ENCODE data around the gene GPX3. TPM values are rescaled to one million over a fixed set of nuclear protein-coding genes. Genes with fewer than 3 reads are reported as not detected.
A peak's percentile ranks its signal among the peaks of the same experiment; 100 is the strongest.

The GPX3 gene
- total and polyA plus RNA-seq, 9 of the 15 experiments (the other 6 are each of a cell fraction or from before 2014, with no cell fraction given) = 0.25 to 0.86 TPM; not detected in 7

- H3K36me3 ChIP-seq (ENCODE audit: control insufficient read depth, insufficient read depth, low read length) = peaks cover 9% of the 10 kb centered on the region; the same call in 2 of the 3 replicates
- no peak for TF ChIP-seq HNRNPK (IDR thresholded peaks at IDR 0.05; ENCODE audit: low read depth, low read length, poor library complexity, severe bottlenecking)
- TF ChIP-seq ZNF174 (CRISPR knock-in tag; IDR thresholded peaks at IDR 0.05) = no peak
- TF ChIP-seq HDAC8 (tag; IDR thresholded peaks at IDR 0.05) = no peak
- no peak for TF ChIP-seq MBD1 (CRISPR knock-in tag; IDR thresholded peaks at IDR 0.05)
- no peak for TF ChIP-seq BRF1 (IDR thresholded peaks at IDR 0.05; ENCODE audit: borderline replicate concordance, extremely low read depth, insufficient read length)
- no peak for TF ChIP-seq KDM1A (IDR thresholded peaks at IDR 0.05)
- TF ChIP-seq NR2F6 (CRISPR knock-in tag; IDR thresholded peaks at IDR 0.05) = no peak
- 0 out of 2 replicates have a peak, but pooled peaks have one; percentile 8 for TF ChIP-seq VEZF1 (CRISPR knock-in tag; IDR thresholded peaks at IDR 0.05)
- TF ChIP-seq L3MBTL2 (IDR thresholded peaks at IDR 0.05) = no peak
- no peak for TF ChIP-seq ZNF436 (CRISPR knock-in tag; IDR thresholded peaks at IDR 0.05)
- TF ChIP-seq ZBTB33 (CRISPR knock-in tag; IDR thresholded peaks at IDR 0.05) = peak; percentile 75; the same call in 1 of the 2 replicates
- TF ChIP-seq XRCC5 (IDR thresholded peaks at IDR 0.05; ENCODE audit: low read depth, low read length) = no peak
- TF ChIP-seq SRSF9 (IDR thresholded peaks at IDR 0.05; ENCODE audit: borderline replicate concordance, low read depth, low read length) = no peak
- no peak for TF ChIP-seq CC2D1A (IDR thresholded peaks at IDR 0.05)
- TF ChIP-seq COPS2 (conservative IDR thresholded peaks at IDR 0.05) = no peak
- TF ChIP-seq KDM5B (IDR thresholded peaks at IDR 0.05; ENCODE audit: insufficient replicate concordance, low read depth, low read length) = no peak
- 0 out of 2 replicates have a peak, but pooled peaks have one; percentile 65 for TF ChIP-seq ZNF583 (CRISPR knock-in tag; IDR thresholded peaks at IDR 0.05)
Observed at GRCh38 chr5:151023651-151024050, 3.3 kb downstream of the GPX3 start.

More at GRCh38 chr5:151023651-151024050, 3.3 kb downstream of the GPX3 start:
- no TSS peak for BruUV-seq (replicated peaks)
- CTCF ChIA-PET (ENCODE audit: low intra/inter-chr PET ratio) = no interaction called here
- Histone ChIP-seq H4K20me1 (replicated peaks; ENCODE audit: control insufficient read depth, insufficient read depth, low read length) (no peaks in the 10 kb centered on the region), H3K27ac (ENCODE audit: extremely low read depth, low read depth, low read length) (peak overlapping the region; percentile 78), H2AFZ (ENCODE audit: low read depth, low read length) (peak overlapping the region; percentile 82), H3K9ac (ENCODE audit: insufficient read depth in 1 of 2, low read depth in 2 of 2, low read length in 2 of 2) (peak overlapping the region; percentile 35 to 58; a peak in 2 of 4 replicates), H3K4me2 (ENCODE audit: insufficient read depth, low read length) (peak overlapping the region; percentile 51), H3K9me1 (ENCODE audit: control insufficient read depth, insufficient read depth, low read length) (no peaks in the 10 kb centered on the region), H3K27me3 (ENCODE audit: control insufficient read depth in 2 of 2, insufficient read depth in 2 of 2, low read length in 2 of 2) (no peaks in the 10 kb centered on the region), H3K4me1 (replicated peaks in 1 of 2; ENCODE audit: control insufficient read depth in 2 of 2, insufficient read depth in 2 of 2, low read length in 2 of 2) (peaks cover 33 to 36% of the 10 kb centered on the region in 2 experiments), H3K79me2 (ENCODE audit: control insufficient read depth, insufficient read depth, low read length) (no peaks in the 10 kb centered on the region), H3K9me3 (replicated peaks; ENCODE audit: control insufficient read depth, insufficient read depth, low read depth, low read length) (no peaks in the 10 kb centered on the region), H3K4me3 (no peak overlapping the region)
- in situ Hi-C loops (cut with MboI) = no loop called here
- FAIRE-seq (no peak), DNase-seq (ENCODE audit: extremely low read depth in 1 of 4, low spot score in 3 of 4) (peak in 3 of 4 experiments; percentile 23 to 38 (median 36)), ATAC-seq (peak; percentile 19)
- intact Hi-C loops (cut with micrococcal nuclease) = no loop called here
- 74% methylated on average over 8 of the region's 8 CpGs for WGBS (ENCODE audit: insufficient coverage, low coverage, missing lambda C conversion rate)
- POLR2A ChIA-PET = no interaction called here

Measured in K562 (cell line).